ENCODE data around the gene CCL11.

- TF ChIP-seq TAF1 (IDR thresholded peaks at IDR 0.05; ENCODE audit: low read depth, low read length) (no peak), POLR2A (IDR thresholded peaks at IDR 0.05; ENCODE audit: low read depth, low read length) (no peak), POLR2AphosphoS5 (IDR thresholded peaks at IDR 0.05; ENCODE audit: low read depth, low read length) (no peak)
Observed at GRCh38 chr17:34283571-34283970, 2.0 kb upstream of the CCL11 start.

Measured in GM12891 (cell line).